HG02973 (cell line): ENCODE measurements around the gene GNB4.

ENCODE experiments used
- ATAC-seq: cut with Tn5 transposase; IDR thresholded peaks from one replicate; pipeline ENCODE4 v1.9.1; 2021; ENCODE audit warnings: moderate library complexity; ENCODE audit not compliant: unreplicated experiment

GNB4 gene

GRCh38 chr3:179451265-179452175, at the start of gene GNB4:
GNB4 (minus strand) TSS chr3:179451470; CDS start chr3:179426200, 25,270 bp downstream.
- peak; percentile 82 for ATAC-seq

- no peak for ATAC-seq
Observed at GRCh38 chr3:179495483-179495882, 44.2 kb upstream of the GNB4 start.

- ATAC-seq = no peak
Observed at GRCh38 chr3:179493260-179493659, 42.0 kb upstream of the GNB4 start.

- ATAC-seq = no peak
Observed at GRCh38 chr3:179488213-179488612, 36.9 kb upstream of the GNB4 start.

- no peak for ATAC-seq
Observed at GRCh38 chr3:179486806-179487205, 35.5 kb upstream of the GNB4 start.

GRCh38 chr3:179482857-179483256, 31.6 kb upstream of the GNB4 start:
- no peak for ATAC-seq

GRCh38 chr3:179476215-179476614, 24.9 kb upstream of the GNB4 start:
- ATAC-seq = no peak

- ATAC-seq = no peak
Observed at GRCh38 chr3:179474480-179474879, 23.2 kb upstream of the GNB4 start.

GRCh38 chr3:179473565-179473964, 22.3 kb upstream of the GNB4 start:
- no peak for ATAC-seq

GRCh38 chr3:179464323-179465092, 13.2 kb upstream of the GNB4 start:
- ATAC-seq = peak; percentile 77

GRCh38 chr3:179463319-179463718, 12.0 kb upstream of the GNB4 start:
- ATAC-seq = no peak

GRCh38 chr3:179460260-179460659, 9.0 kb upstream of the GNB4 start:
- ATAC-seq = no peak

- ATAC-seq = no peak
Observed at GRCh38 chr3:179455954-179456353, 4.7 kb upstream of the GNB4 start.

- no peak for ATAC-seq
Observed at GRCh38 chr3:179454887-179455286, 3.6 kb upstream of the GNB4 start.

GRCh38 chr3:179453967-179454366, 2.7 kb upstream of the GNB4 start:
- no peak for ATAC-seq

GRCh38 chr3:179452872-179453271, 1.6 kb upstream of the GNB4 start:
- ATAC-seq = no peak

GRCh38 chr3:179452176-179452564, 900 bp upstream of the GNB4 start:
- no peak for ATAC-seq

- ATAC-seq = peak; percentile 32
Observed at GRCh38 chr3:179450901-179451264, 387 bp downstream of the GNB4 start.

GRCh38 chr3:179450261-179450701, 989 bp downstream of the GNB4 start:
- ATAC-seq = no peak

GRCh38 chr3:179449636-179450035, 1.6 kb downstream of the GNB4 start:
- no peak for ATAC-seq

GRCh38 chr3:179447251-179447650, 4.0 kb downstream of the GNB4 start:
- ATAC-seq = no peak

- ATAC-seq = no peak
Observed at GRCh38 chr3:179446501-179446900, 4.8 kb downstream of the GNB4 start.
